GM18858 (cell line): ENCODE results near the gene GJA9.

Source experiments
- ATAC-seq: cut with Tn5 transposase; IDR thresholded peaks from one replicate; pipeline ENCODE4 v1.9.1; 2021; ENCODE audit not compliant: unreplicated experiment

The GJA9 gene

GRCh38 chr1:38832370-38832734, 49.0 kb downstream of the GJA9 start:
- ATAC-seq: no peak

GRCh38 chr1:38831731-38832369, 49.5 kb downstream of the GJA9 start:
- ATAC-seq: no peak

- ATAC-seq: no peak
These were observed 52.0 kb downstream of the GJA9 start for GRCh38 chr1:38829368-38829767.

GRCh38 chr1:38827318-38827717, 54.1 kb downstream of the GJA9 start:
- ATAC-seq: no peak

GRCh38 chr1:38826886-38827285, 54.5 kb downstream of the GJA9 start:
- ATAC-seq: no peak

GRCh38 chr1:38826262-38826661, 55.1 kb downstream of the GJA9 start:
- ATAC-seq: no peak
